K562 (cell line): ENCODE data around the gene SETDB1. TPM values are rescaled to one million over a fixed set of nuclear protein-coding genes. Genes with fewer than 3 reads are reported as not detected.
A peak's percentile ranks its signal among the peaks of the same experiment; 100 is the strongest.

Source experiments
- ARID1B ChIP-seq: fragments of 450-650 bp; IDR thresholded peaks from 2 replicates; pipeline ENCODE4 v1.6.1; 2016; ENCODE audit warnings: antibody characterized with exemption, mild to moderate bottlenecking, inconsistent platforms
- ATF3 ChIP-seq, 2 experiments: fragments of 450-650 bp in 1 of 2; sonication (generic) in 1 of 2; formaldehyde crosslinking in 1 of 2; IDR thresholded peaks in 1 of 2; conservative IDR thresholded peaks in 1 of 2; 2 replicates each; pipeline versions ENCODE4 v1.6.1 to v1.8.1; 2016 to 2023; ENCODE audit warnings: mild to moderate bottlenecking in 2 of 2, moderate library complexity in 2 of 2, inconsistent platforms in 1 of 2, missing genetic modification reagents in 1 of 2
- CEBPB ChIP-seq: fragments of 450-650 bp; IDR thresholded peaks from 2 replicates; pipeline ENCODE4 v1.6.1; 2016; ENCODE audit warnings: missing genetic modification characterization, missing compliant biosample characterization
- CEBPG ChIP-seq, 3 experiments: fragments of 200-800 bp in 1 of 3; sonication (Bioruptor generic) in 1 of 3; sonication (generic) in 1 of 3; formaldehyde crosslinking in 1 of 3; IDR thresholded peaks in 2 of 3; conservative IDR thresholded peaks in 1 of 3; 2 replicates each; pipeline versions ENCODE4 v1.6.1 to v1.8.0; 2016 to 2022; ENCODE audit warnings: missing compliant biosample characterization in 2 of 3, missing genetic modification characterization in 2 of 3, mild to moderate bottlenecking in 1 of 3, missing genetic modification reagents in 1 of 3
- EP300 ChIP-seq: IDR thresholded peaks from 2 replicates; pipeline ENCODE4 v1.6.1; 2012; ENCODE audit warnings: low read length, improper control_type of control experiment
- HMBOX1 ChIP-seq: sonication (generic); IDR thresholded peaks from 2 replicates; pipeline ENCODE4 v1.6.1; 2016
- HNRNPK ChIP-seq: fragments of 200-400 bp; formaldehyde crosslinking; IDR thresholded peaks from one replicate; pipeline ENCODE4 v1.6.1; 2018; ENCODE audit warnings: mild to moderate bottlenecking, low read depth, low read length; ENCODE audit not compliant: poor library complexity, severe bottlenecking
- IRF9 ChIP-seq: fragments of 450-650 bp; IDR thresholded peaks from 2 replicates; pipeline ENCODE4 v1.6.1; 2016; ENCODE audit warnings: missing biosample characterization, missing genetic modification characterization
- JUND ChIP-seq, 2 experiments: IDR thresholded peaks; 2 replicates in 1 of 2; 3 replicates in 1 of 2; pipeline ENCODE4 v1.6.1; 2011; ENCODE audit warnings: borderline replicate concordance in 2 of 2, low read depth in 2 of 2, low read length in 2 of 2, improper control_type of control experiment in 1 of 2, missing biosample characterization in 1 of 2, missing genetic modification characterization in 1 of 2, missing genetic modification reagents in 1 of 2
- KLF16 ChIP-seq: IDR thresholded peaks from 2 replicates; pipeline ENCODE4 v1.6.1; 2016; ENCODE audit warnings: antibody characterized with exemption
- NFRKB ChIP-seq: fragments of 450-650 bp; IDR thresholded peaks from 2 replicates; pipeline ENCODE4 v1.6.1; 2016; ENCODE audit warnings: low read depth
- RAD51 ChIP-seq: fragments of 450-650 bp; IDR thresholded peaks from 2 replicates; pipeline ENCODE4 v1.7.1; 2016; ENCODE audit warnings: low read depth, mild to moderate bottlenecking, borderline replicate concordance
- RBM14 ChIP-seq: fragments of 200-400 bp; formaldehyde crosslinking; IDR thresholded peaks from 2 replicates; pipeline ENCODE4 v1.6.1; 2018; ENCODE audit warnings: low read depth, mild to moderate bottlenecking, low read length, moderate library complexity, borderline replicate concordance; ENCODE audit not compliant: insufficient read depth
- SMC3 ChIP-seq: conservative IDR thresholded peaks from 2 replicates; pipeline ENCODE4 v1.6.1; 2011; ENCODE audit warnings: low read depth, low read length, improper control_type of control experiment; ENCODE audit not compliant: insufficient read depth
- ZEB2 ChIP-seq: fragments of 450-650 bp; IDR thresholded peaks from 2 replicates; pipeline ENCODE4 v1.6.1; 2016
- ZMIZ1 ChIP-seq, 2 experiments: fragments of 150-350 bp in 1 of 2; IDR thresholded peaks; 2 replicates each; pipeline ENCODE4 v1.6.1; 2012 to 2016; ENCODE audit warnings: low read depth in 2 of 2, low read length in 2 of 2, mild to moderate bottlenecking in 1 of 2, moderate library complexity in 1 of 2
- ZNF175 ChIP-seq: fragments of 200-800 bp; sonication (Bioruptor generic); IDR thresholded peaks from 2 replicates; pipeline ENCODE4 v1.6.1; 2016; ENCODE audit warnings: low read depth, mild to moderate bottlenecking, missing genetic modification characterization, missing compliant biosample characterization
- ZNF384 ChIP-seq: IDR thresholded peaks from 2 replicates; pipeline ENCODE4 v1.6.1; 2012; ENCODE audit warnings: low read depth, low read length, improper control_type of control experiment
- ZNF589 ChIP-seq: fragments of 200-800 bp; sonication (Bioruptor generic); IDR thresholded peaks from 2 replicates; pipeline ENCODE4 v1.6.1; 2016; ENCODE audit warnings: low read depth, missing genetic modification characterization, missing compliant biosample characterization
- ZNF75A ChIP-seq: fragments of 450-650 bp; formaldehyde crosslinking; IDR thresholded peaks from 2 replicates; pipeline ENCODE4 v1.4.0; 2020; ENCODE audit warnings: mild to moderate bottlenecking
- ZSCAN29 ChIP-seq: fragments of 450-650 bp; IDR thresholded peaks from 2 replicates; pipeline ENCODE4 v1.6.1; 2017
- polyA plus RNA-seq, 8 experiments: library from polyadenylated mRNA; depleted of rRNA in 4 of 8; stranded (reverse) in 5 of 8; unstranded in 3 of 8; fragments of >200 nt; fragmentation: Nextera tagmentation in 2 of 8; fragmentation: Illumina TruSeq in 1 of 8; extraction: Ambion mirVana in 2 of 8; extraction: Trizol in 1 of 8; gene quantifications; 2 replicates each; pipeline versions ENCODE4 v1.2.1 to v1.2.3, GENCODE V29; 2011 to 2014; ENCODE audit warnings: inconsistent platforms in 1 of 8, missing spikeins in 1 of 8
- total RNA-seq, 7 experiments: library from RNA; depleted of rRNA in 6 of 7; stranded (reverse); fragments of >200 nt in 6 of 7; fragmentation: Illumina TruSeq in 2 of 7; extraction: Trizol in 2 of 7; gene quantifications; 2 replicates each; pipeline versions ENCODE4 v1.2.1 to v1.2.3, GENCODE V29; 2011 to 2021; ENCODE audit warnings: low replicate concordance in 1 of 7

SETDB1 gene
- total and polyA plus RNA-seq, 9 of the 15 experiments (the other 6 are each of a cell fraction or from before 2014, with no cell fraction given): 21.5 to 64.4 (median 42.0) TPM

GRCh38 chr1:151010346-151010726 lies 84.2 kb downstream of the SETDB1 start (continued):
- TF ChIP-seq ZMIZ1 (IDR thresholded peaks at IDR 0.05; ENCODE audit: low read depth in 2 of 2, low read length in 2 of 2) (no peak), ZSCAN29 (no peak), ZEB2 (peak; percentile 67; the same call in 1 of the 2 replicates), CEBPG (CRISPR knock-in tag; IDR thresholded peaks at IDR 0.05) (peak; percentile 86), CEBPG (tag; conservative IDR thresholded peaks at IDR 0.05 in 1 of 2, IDR thresholded peaks at IDR 0.05 in 1 of 2) (peak; percentile 46 to 83; a peak in 3 of 4 replicates), ZNF175 (CRISPR knock-in tag) (0 out of 2 replicates have a peak, but pooled peaks have one; percentile 19), ARID1B (peak; percentile 19; the same call in 1 of the 2 replicates), RAD51 (no peak), CEBPB (peak; percentile 71), SMC3 (no peak), EP300 (peak; percentile 49; the same call in 1 of the 2 replicates), HMBOX1 (0 out of 2 replicates have a peak, but pooled peaks have one; percentile 6), IRF9 (peak; percentile 84), NFRKB (0 out of 2 replicates have a peak, but pooled peaks have one; percentile 21), JUND (IDR thresholded peaks at IDR 0.05; ENCODE audit: borderline replicate concordance, low read depth, low read length) (peak; percentile 48), JUND (tag; IDR thresholded peaks at IDR 0.05; ENCODE audit: borderline replicate concordance, low read depth, low read length) (no peak), ATF3 (IDR thresholded peaks at IDR 0.05) (peak; percentile 94), ATF3 (CRISPR knock-in tag; conservative IDR thresholded peaks at IDR 0.05) (no peak), KLF16 (no peak), RBM14 (no peak), HNRNPK (no peak), ZNF75A (CRISPR knock-in tag) (no peak), ZNF589 (peak; percentile 47; the same call in 1 of the 2 replicates), ZNF384 (no peak)
